Measurements from ENCODE around the gene UGT2B17.
"Not testable (repeated sequence)": the region's sequence is repeated elsewhere in the genome, so short reads cannot be mapped to it uniquely, and the experiment has no call there.

Gene UGT2B17

GRCh38 chr4:68576272-68577125 lies at the start of gene UGT2B17:
Gene UGT2B17, minus strand, starts transcription at chr4:68576322. Its CDS starts 7,838 bp downstream, at chr4:68568484.
- Histone ChIP-seq H2AFZ (no peak within 1 kb of the TSS), H3K79me2 (no peaks in the 10 kb centered on the region), H3K36me3 (ENCODE audit: control insufficient read depth, insufficient read depth, low read length) (no peaks in the 10 kb centered on the region), H3K27me3 (ENCODE audit: control insufficient read depth, insufficient read depth, low read length) (no peaks in the 10 kb centered on the region), H3K27ac (no peak within 1 kb of the TSS), H3K9me3 (ENCODE audit: control insufficient read depth, low read length) (no peaks in the 10 kb centered on the region), H3K9ac (no peak within 1 kb of the TSS), H3K4me1 (no peaks in the 10 kb centered on the region), H3K4me2 (ENCODE audit: low read length) (no peak within 1 kb of the TSS), H3K4me3 (ENCODE audit: low read depth, low read length) (no peak within 1 kb of the TSS)
- TF ChIP-seq CTCF (IDR thresholded peaks at IDR 0.05): no peak

GRCh38 chr4:68622731-68623130 lies 46.6 kb upstream of the UGT2B17 start:
- H3K9ac ChIP-seq; H3K4me3 ChIP-seq (ENCODE audit: low read depth, low read length); H3K4me1 ChIP-seq; H3K4me2 ChIP-seq (ENCODE audit: low read length); H3K9me3 ChIP-seq (ENCODE audit: control insufficient read depth, low read length); H3K79me2 ChIP-seq; H3K36me3 ChIP-seq (ENCODE audit: control insufficient read depth, insufficient read depth, low read length); H2AFZ ChIP-seq; H3K27ac ChIP-seq; H3K27me3 ChIP-seq (ENCODE audit: control insufficient read depth, insufficient read depth, low read length): not testable (repeated sequence)

GRCh38 chr4:68617003-68617698 lies 41.0 kb upstream of the UGT2B17 start:
- Histone ChIP-seq H3K9me3 (ENCODE audit: control insufficient read depth, low read length) (no peaks in the 10 kb centered on the region), H3K27me3 (ENCODE audit: control insufficient read depth, insufficient read depth, low read length) (no peaks in the 10 kb centered on the region), H3K36me3 (ENCODE audit: control insufficient read depth, insufficient read depth, low read length) (no peaks in the 10 kb centered on the region), H3K4me2 (ENCODE audit: low read length) (no peak overlapping the region), H3K79me2 (no peaks in the 10 kb centered on the region), H3K4me1 (no peaks in the 10 kb centered on the region), H3K9ac (no peak overlapping the region), H2AFZ (no peak overlapping the region), H3K4me3 (ENCODE audit: low read depth, low read length) (no peak overlapping the region), H3K27ac (no peak overlapping the region)
- TF ChIP-seq CTCF (IDR thresholded peaks at IDR 0.05): no peak

- no peak for TF ChIP-seq CTCF (IDR thresholded peaks at IDR 0.05)
- Histone ChIP-seq H2AFZ (no peak overlapping the region), H3K27me3 (ENCODE audit: control insufficient read depth, insufficient read depth, low read length) (no peaks in the 10 kb centered on the region), H3K79me2 (no peaks in the 10 kb centered on the region), H3K4me1 (no peaks in the 10 kb centered on the region), H3K36me3 (ENCODE audit: control insufficient read depth, insufficient read depth, low read length) (no peaks in the 10 kb centered on the region), H3K4me3 (ENCODE audit: low read depth, low read length) (no peak overlapping the region), H3K4me2 (ENCODE audit: low read length) (no peak overlapping the region), H3K9ac (no peak overlapping the region), H3K9me3 (ENCODE audit: control insufficient read depth, low read length) (no peaks in the 10 kb centered on the region), H3K27ac (no peak overlapping the region)
Measured at GRCh38 chr4:68615699-68616422, 39.7 kb upstream of the UGT2B17 start.

GRCh38 chr4:68613752-68614151 lies 37.6 kb upstream of the UGT2B17 start:
- Histone ChIP-seq H3K4me2 (ENCODE audit: low read length) (no peak overlapping the region), H3K27me3 (ENCODE audit: control insufficient read depth, insufficient read depth, low read length) (no peaks in the 10 kb centered on the region), H3K79me2 (no peaks in the 10 kb centered on the region), H3K4me1 (no peaks in the 10 kb centered on the region), H3K4me3 (ENCODE audit: low read depth, low read length) (no peak overlapping the region), H3K9me3 (ENCODE audit: control insufficient read depth, low read length) (no peaks in the 10 kb centered on the region), H3K36me3 (ENCODE audit: control insufficient read depth, insufficient read depth, low read length) (no peaks in the 10 kb centered on the region), H2AFZ (no peak overlapping the region), H3K27ac (no peak overlapping the region), H3K9ac (no peak overlapping the region)
- TF ChIP-seq CTCF (IDR thresholded peaks at IDR 0.05): no peak

Measured in parathyroid adenoma (tissue), 2 donors.